Adrenal gland (tissue), 12 donors: ENCODE measurements around the gene KLHL29. TPM values are rescaled to one million over a fixed set of nuclear protein-coding genes. Genes with fewer than 3 reads are reported as not detected.

Source experiments
- DNase-seq, 7 donors: peaks; one replicate each; pipeline ENCODE4 v3.0.0-alpha.2; 2019 to 2020
- H3K27ac ChIP-seq, 5 donors: fragments of 200-600 bp; sonication (generic) in 4 of 5; 1 replicate in 3 of 5; 2 replicates in 2 of 5; pipeline versions ENCODE4 v1.5.1 to v1.8.0; 2016 to 2020; ENCODE audit warnings: mild to moderate bottlenecking in 1 of 5
- H3K27me3 ChIP-seq: fragments of 200-600 bp; 2 replicates; pipeline ENCODE4 v1.8.0; 2021
- H3K36me3 ChIP-seq, 2 donors: fragments of 200-600 bp; replicated peaks in 1 of 2; 1 replicate in 1 of 2; 2 replicates in 1 of 2; pipeline versions ENCODE4 v1.5.1 to v1.8.0; 2018 to 2022
- H3K4me1 ChIP-seq, 2 donors: fragments of 200-600 bp; replicated peaks in 1 of 2; 1 replicate in 1 of 2; 2 replicates in 1 of 2; pipeline versions ENCODE4 v1.5.1 to v1.8.0; 2018 to 2021
- H3K4me3 ChIP-seq, 4 donors: fragments of 200-600 bp; sonication (generic) in 3 of 4; one replicate each; pipeline ENCODE4 v1.5.1; 2016 to 2018
- H3K9me3 ChIP-seq, 3 donors: fragments of 200-600 bp; sonication (generic) in 1 of 3; replicated peaks in 1 of 3; 1 replicate in 2 of 3; 2 replicates in 1 of 3; pipeline versions ENCODE4 v1.5.1 to v1.8.0; 2016 to 2021
- CTCF ChIP-seq, 6 experiments: fragments of 450-650 bp in 4 of 6; fragments of 200-600 bp in 2 of 6; sonication (generic) in 1 of 6; IDR thresholded peaks; 1 replicate in 5 of 6; 2 replicates in 1 of 6; pipeline versions ENCODE4 v1.5.1 to v1.8.0; 2016 to 2021; ENCODE audit warnings: antibody characterized with exemption in 6 of 6, mild to moderate bottlenecking in 2 of 6, moderate library complexity in 1 of 6
- POLR2A ChIP-seq, 2 donors: fragments of 450-650 bp; IDR thresholded peaks; one replicate each; pipeline ENCODE4 v1.6.1; 2017; ENCODE audit warnings: antibody characterized with exemption in 2 of 2, mild to moderate bottlenecking in 2 of 2, moderate library complexity in 1 of 2
- WGBS, 4 donors: extraction: QIAGEN DNeasy Blood & Tissue Kit in 2 of 4; methylation state at CpG; one replicate each; pipeline versions ENCODE4 v1.1.5 to v1.1.7; 2013 to 2017; 5-methylcytosine and 5-hydroxymethylcytosine counted together
- intact Hi-C, 2 donors: fragments of 100-400 bp; cut with DNase I; formaldehyde crosslinking; loops; one replicate each; pipeline versions ENCODE4 v1.14.1 to v1.15.0; 2022 to 2023
- polyA plus RNA-seq, 3 donors: library from polyadenylated mRNA; stranded (reverse); fragments of 200-250 nt in 2 of 3; fragments of 350-450 nt in 1 of 3; fragmentation: Illumina TruSeq in 1 of 3; extraction: RNeasy Lipid Tissue Mini Kit (QIAGEN cat#74804) in 1 of 3; gene quantifications; one replicate each; pipeline ENCODE4 v1.2.3, GENCODE V29; 2013 to 2014
- total RNA-seq, 9 donors: library from RNA; depleted of rRNA in 4 of 9; stranded (reverse); fragments of >200 nt in 4 of 9; fragments of 120-200 nt in 1 of 9; fragmentation: NEBNext Ultra II Directional in 1 of 9; extraction: Animal tissue kit (Norgen Biotek cat#: 25700) in 1 of 9; gene quantifications; one replicate each; pipeline versions ENCODE4 v1.1.0 to v1.2.4, GENCODE V29; 2013 to 2023
- donor health status: healthy with polysubstance abuse.
- donor health status: Bipolar disorder and iron deficiency.
- donor health status: DM: yes; HTN: yes; CAD: no.
- donor health status: DM: no; HTN: no; CAD: no.
- donor health status: DM: no; HTN: no; CAD: no.
- donor health status: DM: yes; HTN: yes; CAD: no.

Gene KLHL29
- total and polyA plus RNA-seq, 12 donors = 1.9 to 24.5 (median 15.7) TPM

GRCh38 chr2:23680951-23681350 is 296.0 kb downstream of the KLHL29 start:
- 92 to 100% (median 98%) methylated on average over 2 to 8 of the region's 8 CpGs for WGBS, 4 donors
- H3K4me3 ChIP-seq = no peak overlapping the region
- no peak overlapping the region for H3K27ac ChIP-seq
- no peak for TF ChIP-seq POLR2A (IDR thresholded peaks at IDR 0.05)
- TF ChIP-seq CTCF (IDR thresholded peaks at IDR 0.05) = no peak
- DNase-seq = no peak
- H3K27me3 ChIP-seq = no peaks in the 10 kb centered on the region
- intact Hi-C loops = no loop called here
- H3K9me3 ChIP-seq = no peaks in the 10 kb centered on the region
- no peaks in the 10 kb centered on the region for H3K36me3 ChIP-seq
- no peaks in the 10 kb centered on the region for H3K4me1 ChIP-seq

GRCh38 chr2:23681356-23682140 is 296.6 kb downstream of the KLHL29 start:
- H3K4me1 ChIP-seq = no peaks in the 10 kb centered on the region
- no peaks in the 10 kb centered on the region for H3K36me3 ChIP-seq
- H3K27ac ChIP-seq = no peak overlapping the region
- H3K27me3 ChIP-seq = no peaks in the 10 kb centered on the region
- H3K4me3 ChIP-seq = no peak overlapping the region
- WGBS, 4 donors = 96 to 97% (median 96%) methylated on average over 10 to 15 of the region's 15 CpGs
- intact Hi-C loops = no loop called here
- TF ChIP-seq CTCF (IDR thresholded peaks at IDR 0.05) (no peak), POLR2A (IDR thresholded peaks at IDR 0.05) (no peak)
- no peaks in the 10 kb centered on the region for H3K9me3 ChIP-seq
- DNase-seq = no peak

GRCh38 chr2:23682481-23682880 is 297.5 kb downstream of the KLHL29 start:
- Histone ChIP-seq H3K4me3 (no peak overlapping the region), H3K27me3 (no peaks in the 10 kb centered on the region), H3K36me3 (no peaks in the 10 kb centered on the region), H3K27ac (no peak overlapping the region), H3K4me1 (no peaks in the 10 kb centered on the region), H3K9me3 (no peaks in the 10 kb centered on the region)
- intact Hi-C loops = no loop called here
- WGBS, 4 donors = 80 to 94% (median 91%) methylated on average over 1 to 11 of the region's 11 CpGs
- no peak for TF ChIP-seq POLR2A (IDR thresholded peaks at IDR 0.05)
- TF ChIP-seq CTCF (IDR thresholded peaks at IDR 0.05) = no peak
- DNase-seq = no peak

- no peak overlapping the region for H3K27ac ChIP-seq
- no peaks in the 10 kb centered on the region for H3K9me3 ChIP-seq
- no peak for DNase-seq
- 86 to 88% (median 87%) methylated on average over 4 to 7 of the region's 7 CpGs for WGBS, 4 donors
- no peaks in the 10 kb centered on the region for H3K4me1 ChIP-seq
- H3K36me3 ChIP-seq = no peaks in the 10 kb centered on the region
- H3K4me3 ChIP-seq = no peak overlapping the region
- TF ChIP-seq POLR2A (IDR thresholded peaks at IDR 0.05) = no peak
- no peak for TF ChIP-seq CTCF (IDR thresholded peaks at IDR 0.05)
- intact Hi-C loops = no loop called here
- H3K27me3 ChIP-seq = no peaks in the 10 kb centered on the region
Measured at GRCh38 chr2:23683001-23683400, 298.0 kb downstream of the KLHL29 start.
